C4-2B (cell line): Measurements from ENCODE around the gene OPRL1.

Experiments used
- H3K27ac ChIP-seq: fragments of 450-650 bp; 2 replicates; pipeline ENCODE4 v1.5.1; 2017
- CTCF ChIP-seq: fragments of 450-650 bp; conservative IDR thresholded peaks from 2 replicates; pipeline ENCODE4 v1.5.1; 2017; ENCODE audit warnings: mild to moderate bottlenecking
- ZFX ChIP-seq: fragments of 450-650 bp; IDR thresholded peaks from 2 replicates; pipeline ENCODE4 v1.6.1; 2017

Gene OPRL1

GRCh38 chr20:64080813-64081623 lies 1.1 kb downstream of the OPRL1 start:
- no peak overlapping the region for H3K27ac ChIP-seq
- TF ChIP-seq CTCF (no peak), ZFX (no peak)

- no peak overlapping the region for H3K27ac ChIP-seq
- TF ChIP-seq ZFX (no peak), CTCF (no peak)
Measured at GRCh38 chr20:64081624-64081964, 1.7 kb downstream of the OPRL1 start.

GRCh38 chr20:64082126-64082731 lies 2.3 kb downstream of the OPRL1 start:
- H3K27ac ChIP-seq: no peak overlapping the region

GRCh38 chr20:64082820-64083377 lies 3.0 kb downstream of the OPRL1 start:
- no peak for TF ChIP-seq CTCF
- H3K27ac ChIP-seq: no peak overlapping the region

More at GRCh38 chr20:64082126-64082731, 2.3 kb downstream of the OPRL1 start:
- TF ChIP-seq CTCF: no peak
- no peak for TF ChIP-seq ZFX

- TF ChIP-seq CTCF (peak; percentile 88), ZFX (no peak)
- no peak overlapping the region for H3K27ac ChIP-seq
Measured at GRCh38 chr20:64083378-64083803, 3.5 kb downstream of the OPRL1 start.

GRCh38 chr20:64083804-64084684 lies 4.2 kb downstream of the OPRL1 start, which contains the start of gene LKAAEAR1:
TSS of gene LKAAEAR1 (minus strand) at chr20:64084398. CDS start at chr20:64084219, 179 bp downstream.
- no peak for TF ChIP-seq ZFX
- TF ChIP-seq CTCF: peak; percentile 61; the same call in 1 of the 2 replicates
- no peak within 1 kb of the TSS for H3K27ac ChIP-seq
